Motor neuron (in vitro differentiated cells): Measurements from ENCODE around the gene MAP3K12. TPM values are rescaled to one million over a fixed set of nuclear protein-coding genes. Genes with fewer than 3 reads are reported as not detected.
"Not testable (repeated sequence)": the region's sequence is repeated elsewhere in the genome, so short reads cannot be mapped to it uniquely, and the experiment has no call there.

Experiments used
- ATAC-seq, 8 experiments: fragments of 200-7000 bp; cut with Tn5 transposase; replicated peaks in 6 of 8; 2 replicates each; pipeline ENCODE4 v1.8.0; 2021; ENCODE audit warnings: mild to moderate bottlenecking in 8 of 8, moderate library complexity in 8 of 8
- H3K27ac ChIP-seq, 2 donors: fragments of 250-450 bp; sonication (Bioruptor Pico); 2 replicates each; pipeline ENCODE4 v1.9.0; 2021; ENCODE audit warnings: antibody characterized with exemption in 2 of 2, mild to moderate bottlenecking in 2 of 2, moderate library complexity in 1 of 2
- H3K4me1 ChIP-seq, 2 donors: fragments of 250-450 bp; sonication (Bioruptor Pico); replicated peaks in 1 of 2; 2 replicates each; pipeline ENCODE4 v1.6.1; 2021; ENCODE audit warnings: antibody characterized with exemption in 2 of 2, mild to moderate bottlenecking in 2 of 2, moderate library complexity in 1 of 2
- H3K4me3 ChIP-seq, 5 donors: fragments of 250-450 bp; sonication (Bioruptor Pico); 2 replicates each; pipeline ENCODE4 v1.9.0; 2021; ENCODE audit warnings: antibody characterized with exemption in 5 of 5, mild to moderate bottlenecking in 5 of 5, moderate library complexity in 4 of 5
- WGBS, 10 experiments: fragments of 450-650 bp; shearing (Covaris generic); methylation state at CpG; one replicate each; pipeline ENCODE4 v1.0.0; 2022; 5-methylcytosine and 5-hydroxymethylcytosine counted together
- in situ Hi-C, 9 experiments: fragments of 400-800 bp; cut with MboI; loops; one replicate each; pipeline ENCODE4 v1.15.0; 2021; ENCODE audit warnings: low sequenced_read_pairs in 9 of 9, low pct_unique_long_range_greater_than_20kb in 2 of 9; ENCODE audit not compliant: unreplicated experiment in 9 of 9
- total RNA-seq, 8 experiments: library from RNA; unstranded; fragments of 300-600 nt; gene quantifications; 2 replicates each; pipeline versions ENCODE4 v1.2.3 to v1.2.4, GENCODE V29; 2022

MAP3K12 gene
- 10 to 100 TPM; 17.2 to 90.3 (median 32.7) TPM for total RNA-seq

GRCh38 chr12:53499266-53500141 lies at the start of gene MAP3K12:
TSS of gene MAP3K12 (minus strand) at chr12:53499458. CDS start at chr12:53487391, 12,067 bp downstream.
- H3K27ac ChIP-seq: peak within 1 kb of the TSS; percentile 77 to 93
- peak within 1 kb of the TSS; percentile 56 to 80 (median 62) for H3K4me3 ChIP-seq
- in situ Hi-C loops: loop anchor here in 2 of 9 experiments (25.0 kb wide), 1 partner anchor 162 kb away; the partner anchor contains the start of gene SP7 (in 2 of the 2)
- 0 to 14% (median 0%) methylated on average over 1 to 6 of the region's 51 CpGs for WGBS, 10 experiments
- H3K4me1 ChIP-seq: peaks cover 19 to 24% of the 10 kb centered on the region in 2 donors
- peak; percentile 1 to 26 (median 15) for ATAC-seq

- not testable (repeated sequence) for H3K27ac ChIP-seq, H3K4me3 ChIP-seq, H3K4me1 ChIP-seq, ATAC-seq
- in situ Hi-C loops: loop anchor here in 4 of 9 experiments (10.0 to 25.0 kb wide), 2 partner anchors 114 to 126 kb away; partner anchors contain the start of gene ATP5MC2 (in 2 of the 4)
- WGBS, 10 experiments: 93 to 100% (median 96%) methylated on average over 1 to 4 of the region's 6 CpGs; no CpG with 5 or more reads in 3 of the 10 experiments
Observed at GRCh38 chr12:53548354-53548753, 49.1 kb upstream of the MAP3K12 start.

- Histone ChIP-seq H3K4me3 (no peak overlapping the region), H3K27ac (no peak overlapping the region), H3K4me1 (peaks cover 7 to 8% of the 10 kb centered on the region in 2 donors)
- in situ Hi-C loops: loop anchor here in 4 of 9 experiments (10.0 to 25.0 kb wide), 2 partner anchors 119 to 131 kb away; partner anchors contain the start of gene ATP5MC2 (in 2 of the 4)
- peak; percentile 66 to 96 (median 90) for ATAC-seq
- WGBS, 10 experiments: 13 to 62% (median 39%) methylated on average over 2 to 5 of the region's 5 CpGs; no CpG with 5 or more reads in 1 of the 10 experiments
Observed at GRCh38 chr12:53543539-53543938, 44.3 kb upstream of the MAP3K12 start.

GRCh38 chr12:53539526-53539925 lies 40.3 kb upstream of the MAP3K12 start:
- H3K4me1 ChIP-seq: peaks cover 13 to 18% of the 10 kb centered on the region in 2 donors
- ATAC-seq: no peak
- peak overlapping the region in 1 of 2 donors; percentile 92 for H3K27ac ChIP-seq
- no peak overlapping the region for H3K4me3 ChIP-seq
- in situ Hi-C loops: loop anchor here in 2 of 9 experiments (25.0 kb wide), 1 partner anchor 123 kb away; no protein-coding TSS in a partner anchor
- WGBS, 10 experiments: 90 to 100% (median 97%) methylated on average over 1 to 3 of the region's 3 CpGs; no CpG with 5 or more reads in 4 of the 10 experiments

GRCh38 chr12:53538209-53538689 lies 39.0 kb upstream of the MAP3K12 start:
- H3K4me3 ChIP-seq: no peak overlapping the region
- 0 to 50% (median 0%) methylated on average over 1 of the region's 1 CpG; no CpG with 5 or more reads in 6 of the 10 experiments for WGBS, 10 experiments
- ATAC-seq: peak; percentile 39 to 99 (median 99)
- H3K4me1 ChIP-seq: peaks cover 13 to 18% of the 10 kb centered on the region in 2 donors
- peak overlapping the region; percentile 65 to 92 for H3K27ac ChIP-seq
- in situ Hi-C loops: loop anchor here in 2 of 9 experiments (25.0 kb wide), 1 partner anchor 124 kb away; no protein-coding TSS in a partner anchor

GRCh38 chr12:53536962-53537361 lies 37.7 kb upstream of the MAP3K12 start:
- WGBS, 10 experiments: 63 to 100% (median 100%) methylated on average over 1 to 3 of the region's 3 CpGs; no CpG with 5 or more reads in 2 of the 10 experiments
- in situ Hi-C loops: loop anchor here in 2 of 9 experiments (25.0 kb wide), 1 partner anchor 125 kb away; no protein-coding TSS in a partner anchor
- H3K27ac ChIP-seq: no peak overlapping the region
- peaks cover 13 to 18% of the 10 kb centered on the region in 2 donors for H3K4me1 ChIP-seq
- no peak for ATAC-seq
- no peak overlapping the region for H3K4me3 ChIP-seq

GRCh38 chr12:53533471-53533870 lies 34.2 kb upstream of the MAP3K12 start:
- in situ Hi-C loops: loop anchor here in 2 of 9 experiments (25.0 kb wide), 1 partner anchor 129 kb away; no protein-coding TSS in a partner anchor

GRCh38 chr12:53532524-53533445 lies 33.5 kb upstream of the MAP3K12 start:
- ATAC-seq: no peak
- in situ Hi-C loops: loop anchor here in 2 of 9 experiments (25.0 kb wide), 1 partner anchor 130 kb away; no protein-coding TSS in a partner anchor
- 43 to 100% (median 100%) methylated on average over 1 to 4 of the region's 7 CpGs; no CpG with 5 or more reads in 1 of the 10 experiments for WGBS, 10 experiments
- H3K27ac ChIP-seq: no peak overlapping the region
- peaks cover 0 to 3% of the 10 kb centered on the region in 2 donors for H3K4me1 ChIP-seq
- H3K4me3 ChIP-seq: no peak overlapping the region

More at GRCh38 chr12:53533471-53533870, 34.2 kb upstream of the MAP3K12 start:
- Histone ChIP-seq H3K4me1 (peaks cover 5 to 10% of the 10 kb centered on the region in 2 donors), H3K27ac (no peak overlapping the region), H3K4me3 (no peak overlapping the region)
- no peak for ATAC-seq
- 40 to 100% (median 82%) methylated on average over 1 to 2 of the region's 2 CpGs; no CpG with 5 or more reads in 2 of the 10 experiments for WGBS, 10 experiments

- in situ Hi-C loops: loop anchor here in 2 of 9 experiments (25.0 kb wide), 1 partner anchor 130 kb away; no protein-coding TSS in a partner anchor
- H3K4me1 ChIP-seq: no peaks in the 10 kb centered on the region
- H3K27ac ChIP-seq: no peak overlapping the region
- H3K4me3 ChIP-seq: no peak overlapping the region
- ATAC-seq: no peak
- WGBS, 10 experiments: 40 to 100% (median 87%) methylated on average over 1 to 3 of the region's 3 CpGs; no CpG with 5 or more reads in 5 of the 10 experiments
Observed at GRCh38 chr12:53532021-53532420, 32.8 kb upstream of the MAP3K12 start.

GRCh38 chr12:53530920-53531319 lies 31.7 kb upstream of the MAP3K12 start:
- ATAC-seq: peak in 2 of 8 experiments; percentile 93 to 97
- Histone ChIP-seq H3K4me3 (no peak overlapping the region), H3K4me1 (no peaks in the 10 kb centered on the region), H3K27ac (no peak overlapping the region)
- in situ Hi-C loops: loop anchor here in 2 of 9 experiments (25.0 kb wide), 1 partner anchor 131 kb away; no protein-coding TSS in a partner anchor
- 77 to 100% (median 94%) methylated on average over 1 to 3 of the region's 4 CpGs; no CpG with 5 or more reads in 4 of the 10 experiments for WGBS, 10 experiments

GRCh38 chr12:53530061-53530460 lies 30.8 kb upstream of the MAP3K12 start:
- no peak for ATAC-seq
- Histone ChIP-seq H3K27ac (no peak overlapping the region), H3K4me1 (no peaks in the 10 kb centered on the region), H3K4me3 (no peak overlapping the region)
- in situ Hi-C loops: loop anchor here in 2 of 9 experiments (25.0 kb wide), 1 partner anchor 132 kb away; no protein-coding TSS in a partner anchor
- 86 to 100% (median 100%) methylated on average over 1 to 2 of the region's 2 CpGs; no CpG with 5 or more reads in 3 of the 10 experiments for WGBS, 10 experiments
